GM21390 (cell line): ENCODE measurements around the gene LGR6.

Experiments used
- ATAC-seq: cut with Tn5 transposase; IDR thresholded peaks from one replicate; pipeline ENCODE4 v1.9.1; 2021; ENCODE audit not compliant: unreplicated experiment

LGR6 gene

GRCh38 chr1:202199040-202199889 lies 5.7 kb downstream of the LGR6 start:
- no peak for ATAC-seq

- ATAC-seq, result no peak
Measured at GRCh38 chr1:202200112-202200548, 6.5 kb downstream of the LGR6 start.

DNA sequence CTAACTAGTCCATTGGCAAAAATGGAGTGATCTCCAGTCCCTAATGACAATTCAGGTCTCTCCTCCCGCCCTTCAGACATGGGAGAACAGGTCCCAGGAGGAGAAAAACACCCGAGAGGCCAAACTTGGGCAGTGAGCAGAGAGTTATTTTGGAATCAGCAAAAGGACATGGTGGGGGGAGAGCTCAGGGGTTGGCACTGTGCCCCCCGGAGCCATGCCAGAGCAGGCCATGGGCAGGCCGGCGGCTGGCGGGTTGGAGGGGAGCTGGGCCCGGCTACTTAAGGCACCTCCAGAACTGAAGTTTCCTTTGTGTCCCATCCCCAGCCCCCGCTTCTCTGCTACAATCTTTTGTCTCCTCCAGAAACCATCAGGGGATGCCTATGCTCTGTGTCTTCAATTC lies 7.1 kb downstream of the LGR6 start:
- ATAC-seq, result no peak

DNA sequence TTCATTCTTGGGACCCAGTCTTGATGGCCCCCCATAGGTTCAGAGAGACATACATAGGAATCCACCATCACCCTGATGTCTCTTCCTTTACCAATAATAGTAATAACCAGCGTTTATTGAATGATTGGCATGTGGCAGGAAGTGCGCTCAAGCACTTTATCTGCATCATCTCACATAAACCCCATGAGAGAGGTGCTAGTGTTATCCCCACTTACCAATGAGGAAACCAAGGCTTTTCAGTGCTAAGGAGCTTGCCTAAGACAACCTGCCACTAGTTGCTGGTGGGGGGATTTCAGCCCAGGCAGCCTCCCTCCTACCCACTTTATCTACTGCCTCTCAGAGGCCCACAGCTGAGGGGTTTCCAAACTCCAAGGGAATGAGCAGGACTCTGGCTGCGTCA lies 7.7 kb downstream of the LGR6 start:
- no peak for ATAC-seq

- no peak for ATAC-seq
Measured at GRCh38 chr1:202201971-202202370, 8.4 kb downstream of the LGR6 start.

GRCh38 chr1:202202500-202203168 lies 9.0 kb downstream of the LGR6 start:
- no peak for ATAC-seq

- no peak for ATAC-seq
Measured at GRCh38 chr1:202203238-202204039, 9.8 kb downstream of the LGR6 start.

- ATAC-seq, result no peak
Measured at GRCh38 chr1:202204065-202204464, 10.5 kb downstream of the LGR6 start.

DNA sequence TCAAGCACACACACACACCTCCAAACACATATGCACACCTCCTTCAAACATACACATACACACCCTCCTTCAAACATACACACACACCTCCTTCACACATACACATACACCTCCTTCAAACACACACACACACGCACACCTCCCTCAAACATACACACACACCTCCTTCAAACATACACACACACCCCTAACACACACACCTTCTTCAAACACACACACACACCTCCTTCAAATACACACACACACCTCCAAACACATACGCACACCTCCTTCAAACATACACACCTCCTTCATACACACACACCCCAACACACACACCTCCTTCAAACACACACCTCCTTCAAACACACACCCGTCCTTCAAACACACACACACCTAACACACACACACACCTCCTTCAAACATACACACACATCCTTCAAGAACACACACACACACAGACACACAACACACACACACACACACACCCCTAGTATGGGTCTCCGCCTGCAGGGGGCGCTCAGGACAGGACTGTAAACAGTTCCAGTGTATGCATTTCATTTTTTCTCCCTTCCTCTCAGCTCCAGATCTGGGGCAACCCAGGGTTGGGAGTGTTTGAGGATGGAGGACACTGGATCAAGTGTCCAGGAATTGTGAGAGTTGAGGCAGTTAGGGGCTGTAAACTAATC lies 12.1 kb downstream of the LGR6 start:
- ATAC-seq, result no peak

GRCh38 chr1:202207292-202207691 lies 13.7 kb downstream of the LGR6 start:
- ATAC-seq, result no peak

DNA sequence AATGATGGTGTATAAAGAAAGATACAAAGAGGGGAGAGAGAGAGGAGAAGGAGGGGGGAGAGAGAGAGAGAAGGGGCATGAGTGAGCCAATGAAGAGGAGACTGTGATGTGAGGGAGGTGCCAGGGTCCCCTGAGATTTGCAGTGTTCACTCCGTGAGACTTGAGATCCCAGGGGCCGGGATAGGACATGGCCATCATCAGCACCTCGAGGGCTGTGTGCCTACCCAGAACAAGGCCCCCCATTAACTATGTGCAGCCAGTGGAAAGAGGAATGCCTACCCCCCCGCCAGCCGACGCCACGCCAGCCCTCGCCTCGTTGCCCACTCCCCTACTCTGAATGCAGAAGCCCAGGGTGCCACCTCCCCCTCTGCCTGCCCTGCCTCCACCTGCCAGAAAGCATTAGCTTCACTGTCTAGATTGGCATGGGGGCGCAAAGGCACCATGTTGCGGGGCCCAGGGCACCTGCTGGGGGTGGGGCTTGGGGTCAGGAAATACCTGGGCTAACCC lies 14.8 kb downstream of the LGR6 start:
- no peak for ATAC-seq

- ATAC-seq, result no peak
Measured at GRCh38 chr1:202210385-202210784, 16.8 kb downstream of the LGR6 start.

DNA sequence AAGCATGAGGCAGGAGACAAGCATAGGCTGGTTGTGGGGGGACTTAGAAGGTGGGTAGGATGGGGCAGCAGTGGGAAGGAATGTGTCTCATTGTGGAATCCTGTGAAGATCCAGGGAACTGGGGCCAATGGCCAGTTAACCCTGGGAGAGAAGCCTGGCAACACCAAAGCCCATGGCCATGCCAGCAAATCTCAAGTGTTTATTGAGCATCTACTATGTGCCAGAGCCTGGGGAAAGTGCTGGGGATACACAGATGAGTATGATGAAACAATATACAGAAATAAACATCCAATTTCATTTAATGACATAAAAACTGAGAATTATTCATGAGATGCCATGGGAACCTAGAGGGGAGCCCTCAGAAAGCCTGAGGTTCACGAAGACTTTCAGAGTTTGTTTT lies 17.4 kb downstream of the LGR6 start:
- ATAC-seq, result no peak

DNA sequence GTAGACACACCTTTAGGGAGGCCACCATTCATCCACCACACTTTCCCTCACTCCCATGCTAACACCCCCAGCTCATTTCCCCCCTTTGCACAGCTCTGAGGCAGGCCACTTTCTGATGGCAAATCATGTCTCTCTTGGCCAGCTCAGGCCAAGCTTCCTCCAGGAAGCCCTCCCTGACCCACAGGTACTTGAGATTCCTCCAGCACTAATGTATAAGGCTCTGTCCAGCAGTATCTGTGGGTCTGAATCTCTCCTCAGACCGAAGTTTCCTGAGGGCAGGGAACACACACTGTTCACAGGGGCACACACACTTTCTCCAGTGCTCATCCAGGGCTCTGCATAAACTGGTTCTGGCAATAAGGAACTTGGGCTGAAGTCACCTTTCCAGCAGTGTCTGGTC lies 19.2 kb downstream of the LGR6 start:
- ATAC-seq, result no peak

DNA sequence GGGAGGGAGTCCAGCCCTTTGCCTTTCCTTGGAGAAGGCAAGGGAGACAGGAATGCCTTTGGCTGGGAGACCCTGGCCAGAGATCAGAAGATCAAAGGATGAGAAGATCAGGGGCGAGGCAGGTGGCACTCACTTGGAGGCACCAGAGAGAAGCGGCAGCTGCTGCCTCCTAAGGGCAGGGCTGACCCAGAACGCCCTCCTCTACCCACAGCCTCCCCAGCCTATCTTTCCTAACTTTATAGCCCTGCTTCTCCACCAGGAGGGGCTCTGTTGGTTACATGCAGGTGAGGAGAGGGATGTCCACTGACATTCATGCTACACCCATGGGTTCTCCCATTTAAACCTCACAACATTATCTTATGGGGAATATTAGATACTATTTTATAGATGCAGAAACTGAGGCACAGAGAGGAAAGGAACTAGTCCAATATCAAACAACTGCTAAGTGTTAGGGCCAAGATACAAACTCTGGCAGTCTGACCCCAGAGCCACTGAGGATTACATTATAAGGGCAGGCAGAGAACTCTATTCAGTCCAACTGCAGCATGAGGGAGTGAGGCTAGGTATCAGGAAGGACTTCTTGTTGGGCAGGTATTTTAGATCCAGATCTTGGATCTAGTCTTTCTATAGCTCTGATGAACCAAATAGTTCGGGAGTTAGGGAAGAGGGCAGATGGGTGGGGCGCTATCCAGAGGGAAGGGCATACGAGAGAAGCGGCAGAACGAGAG lies 19.9 kb downstream of the LGR6 start:
- ATAC-seq, result no peak

DNA sequence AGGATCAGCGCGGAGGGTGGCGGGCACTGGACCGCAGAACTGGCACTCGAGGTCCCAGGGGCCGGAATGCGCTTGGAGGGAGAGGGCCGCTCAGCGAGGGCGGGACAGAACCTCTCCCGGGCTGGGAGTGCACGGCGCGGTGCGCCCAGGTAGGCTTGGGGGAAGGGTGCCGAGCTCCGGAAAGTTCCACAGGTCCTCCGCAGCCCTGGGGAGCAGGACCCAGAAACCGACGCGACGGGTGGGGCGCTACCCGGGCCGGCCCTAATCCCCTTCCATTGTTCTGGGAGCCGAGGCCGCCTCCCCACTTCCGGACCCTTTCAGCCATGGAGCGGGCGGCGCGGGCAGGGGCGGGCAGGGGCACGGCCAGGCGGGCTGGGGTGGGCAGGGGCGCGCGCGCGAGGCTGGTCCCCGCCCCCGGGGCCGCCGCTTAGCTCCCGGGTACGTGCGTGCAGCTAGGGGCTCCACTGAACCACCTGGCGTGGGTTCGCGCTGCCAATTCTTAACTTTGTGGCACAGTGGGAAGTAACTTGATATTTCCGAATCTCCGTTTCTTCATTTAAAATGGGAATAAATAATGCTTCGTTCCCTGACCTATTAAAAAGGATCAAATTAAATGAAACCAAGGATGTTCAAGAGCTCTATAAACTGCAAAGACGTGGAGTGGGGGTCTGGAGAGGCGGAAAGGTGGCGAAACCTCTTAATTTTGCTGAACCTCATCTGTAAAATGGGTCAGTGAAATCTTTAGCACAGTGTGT lies 20.7 kb downstream of the LGR6 start:
- ATAC-seq, result no peak

DNA sequence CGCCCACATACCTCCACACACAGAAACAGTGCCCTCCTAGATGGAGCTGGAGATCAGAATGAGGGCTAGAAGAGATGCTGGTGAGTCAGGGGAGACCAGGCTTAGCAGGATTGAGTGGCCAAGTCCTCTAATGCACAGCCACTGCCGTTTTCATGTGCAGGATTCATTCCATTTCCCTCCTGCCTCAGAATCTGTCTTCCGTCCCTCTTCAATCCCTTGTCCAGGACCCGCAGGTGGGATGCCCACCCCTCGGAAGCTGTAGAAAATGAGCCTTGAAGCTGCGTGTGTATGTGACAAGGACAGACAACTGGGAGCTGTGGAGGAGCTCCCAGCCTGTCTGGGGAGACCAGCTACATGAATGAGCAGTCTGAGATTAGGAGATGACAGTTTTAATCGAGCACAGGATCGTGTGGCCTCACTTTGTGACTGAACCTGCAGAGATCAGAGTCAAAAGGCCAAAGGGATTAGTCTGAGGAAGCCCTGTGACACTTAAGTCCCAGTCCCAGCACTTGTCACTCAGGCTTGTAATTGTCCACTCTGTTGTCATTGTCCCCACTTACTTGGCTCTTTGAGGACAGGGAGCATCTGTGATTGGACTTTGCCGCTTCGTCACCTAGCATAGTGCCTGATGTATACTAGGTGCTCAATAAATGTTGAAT lies 22.0 kb downstream of the LGR6 start:
- no peak for ATAC-seq

DNA sequence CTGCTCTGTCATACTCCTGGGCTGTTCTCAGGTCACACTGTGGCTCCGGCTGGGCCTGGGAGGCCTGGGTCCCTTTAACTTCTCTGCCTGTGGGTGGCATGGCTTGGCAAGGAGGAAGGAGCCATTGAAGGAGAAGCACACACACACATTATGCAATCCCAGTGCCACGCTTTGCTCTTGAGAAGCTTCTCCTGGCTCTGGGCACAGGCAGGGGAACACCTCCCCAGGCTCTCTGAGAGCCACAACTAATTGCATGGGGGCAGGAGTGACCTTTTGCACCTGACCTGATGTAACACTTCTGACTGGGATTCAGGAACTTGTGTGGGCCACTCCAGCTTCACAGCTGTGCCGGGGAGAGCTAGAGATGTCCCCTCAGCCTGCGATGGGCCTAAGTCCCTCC lies 23.1 kb downstream of the LGR6 start:
- no peak for ATAC-seq

- no peak for ATAC-seq
Measured at GRCh38 chr1:202217516-202217915, 23.9 kb downstream of the LGR6 start.
